BJ (cell line): ENCODE results near the gene TMED4. TPM values are rescaled to one million over a fixed set of nuclear protein-coding genes. Genes with fewer than 3 reads are reported as not detected.

Source experiments
- CTCF ChIA-PET: fragments of 350-600 bp; formaldehyde crosslinking; extraction: SDS; loops from one replicate; lab custom pipeline; 2021; ENCODE audit warnings: antibody characterized with exemption, inconsistent platforms; lab: Yijun Ruan, JAX
- POLR2A ChIA-PET: fragments of 300-600 bp; sonication (Branson Sonifier 250); formaldehyde crosslinking; extraction: SDS; loops from one replicate; lab custom pipeline; 2021; ENCODE audit warnings: antibody characterized with exemption; lab: Charles Lee
- DNase-seq: peaks from one replicate; pipeline ENCODE4 v3.0.0-alpha.2; 2011; ENCODE audit warnings: low read depth
- H3K27me3 ChIP-seq: 2 replicates; pipeline ENCODE4 v1.6.0; 2011; ENCODE audit warnings: low read length; ENCODE audit not compliant: control insufficient read depth, insufficient read depth
- H3K36me3 ChIP-seq: 2 replicates; pipeline ENCODE4 v1.5.1; 2011; ENCODE audit warnings: low read length; ENCODE audit not compliant: control insufficient read depth, insufficient read depth
- H3K4me3 ChIP-seq: 2 replicates; pipeline ENCODE4 v1.5.1; 2011; ENCODE audit warnings: low read depth, mild to moderate bottlenecking, control low read depth, low read length
- CTCF ChIP-seq: IDR thresholded peaks from 2 replicates; pipeline ENCODE4 v1.5.1; 2011; ENCODE audit warnings: low read depth, mild to moderate bottlenecking, control low read depth, inconsistent platforms, low read length, moderate library complexity; ENCODE audit not compliant: insufficient read depth
- polyA minus RNA-seq: library from RNA; depleted of rRNA, polyadenylated mRNA; stranded (reverse); fragments of >200 nt; gene quantifications from 2 replicates; pipeline ENCODE4 v1.2.3, GENCODE V29; 2011; rRNA and poly(A)+ RNA removed
- polyA plus RNA-seq: library from polyadenylated mRNA; depleted of rRNA; stranded (reverse); fragments of >200 nt; gene quantifications from 2 replicates; pipeline ENCODE4 v1.2.3, GENCODE V29; 2011; rRNA removed

The TMED4 gene
- polyA plus RNA-seq, result 75.7 and 80.9 TPM in 2 replicates
- polyA minus RNA-seq, result 57.5 and 88.1 TPM in 2 replicates

GRCh38 chr7:44581879-44582603 lies at the start of gene TMED4:
TMED4 (minus strand) TSS chr7:44582231; CDS start chr7:44582206, 25 bp downstream.
- POLR2A ChIA-PET, result interaction anchor here (0.6 to 1.4 kb wide), 4 partner anchors 8 to 407 kb away, joined by 3 to 6 read pairs (median 3); no protein-coding TSS in a partner anchor
- TF ChIP-seq CTCF, result no peak

GRCh38 chr7:44631458-44632115 lies 49.6 kb upstream of the TMED4 start:
- H3K27me3 ChIP-seq, result no peaks in the 10 kb centered on the region
- POLR2A ChIA-PET, result no interaction called here
- no peak overlapping the region for H3K4me3 ChIP-seq
- no peak for DNase-seq
- TF ChIP-seq CTCF, result no peak
- CTCF ChIA-PET, result no interaction called here
- peaks cover 5% of the 10 kb centered on the region for H3K36me3 ChIP-seq

More at GRCh38 chr7:44581879-44582603, at the start of gene TMED4:
- DNase-seq, result peak; percentile 92
- peak within 1 kb of the TSS; percentile 98 for H3K4me3 ChIP-seq
- CTCF ChIA-PET, result interaction anchor here (0.9 to 4.2 kb wide), 5 partner anchors 17 to 341 kb away, joined by 3 to 18 read pairs (median 3); no protein-coding TSS in a partner anchor
- H3K36me3 ChIP-seq, result peaks cover 6% of the 10 kb centered on the region
- no peaks in the 10 kb centered on the region for H3K27me3 ChIP-seq

- DNase-seq, result no peak
- CTCF ChIA-PET, result no interaction called here
- no peaks in the 10 kb centered on the region for H3K27me3 ChIP-seq
- no peak for TF ChIP-seq CTCF
- no peak overlapping the region for H3K4me3 ChIP-seq
- peaks cover 6% of the 10 kb centered on the region for H3K36me3 ChIP-seq
- POLR2A ChIA-PET, result no interaction called here
Observed at GRCh38 chr7:44630792-44631457, 48.9 kb upstream of the TMED4 start.

GRCh38 chr7:44629829-44630522 lies 47.9 kb upstream of the TMED4 start:
- no peak overlapping the region for H3K4me3 ChIP-seq
- POLR2A ChIA-PET, result no interaction called here
- TF ChIP-seq CTCF, result no peak
- DNase-seq, result no peak
- H3K36me3 ChIP-seq, result peaks cover 11% of the 10 kb centered on the region
- CTCF ChIA-PET, result interaction anchor here (1.3 kb wide), 1 partner anchor 10 kb away, joined by 4 read pairs; no protein-coding TSS in a partner anchor
- H3K27me3 ChIP-seq, result no peaks in the 10 kb centered on the region
